Activated CD4-positive, alpha-beta T cell treated with anti-CD3 and anti-CD28 coated beads, Interleukin-2, amount 50 U/mL, for 24 hours (primary cell): ENCODE measurements around the gene ALK.

Experiments used
- DNase-seq, 2 donors: peaks; one replicate each; pipeline ENCODE4 v3.0.0-alpha.2; 2020; ENCODE audit warnings: low read depth in 1 of 2, low spot score in 1 of 2

The ALK gene

DNA sequence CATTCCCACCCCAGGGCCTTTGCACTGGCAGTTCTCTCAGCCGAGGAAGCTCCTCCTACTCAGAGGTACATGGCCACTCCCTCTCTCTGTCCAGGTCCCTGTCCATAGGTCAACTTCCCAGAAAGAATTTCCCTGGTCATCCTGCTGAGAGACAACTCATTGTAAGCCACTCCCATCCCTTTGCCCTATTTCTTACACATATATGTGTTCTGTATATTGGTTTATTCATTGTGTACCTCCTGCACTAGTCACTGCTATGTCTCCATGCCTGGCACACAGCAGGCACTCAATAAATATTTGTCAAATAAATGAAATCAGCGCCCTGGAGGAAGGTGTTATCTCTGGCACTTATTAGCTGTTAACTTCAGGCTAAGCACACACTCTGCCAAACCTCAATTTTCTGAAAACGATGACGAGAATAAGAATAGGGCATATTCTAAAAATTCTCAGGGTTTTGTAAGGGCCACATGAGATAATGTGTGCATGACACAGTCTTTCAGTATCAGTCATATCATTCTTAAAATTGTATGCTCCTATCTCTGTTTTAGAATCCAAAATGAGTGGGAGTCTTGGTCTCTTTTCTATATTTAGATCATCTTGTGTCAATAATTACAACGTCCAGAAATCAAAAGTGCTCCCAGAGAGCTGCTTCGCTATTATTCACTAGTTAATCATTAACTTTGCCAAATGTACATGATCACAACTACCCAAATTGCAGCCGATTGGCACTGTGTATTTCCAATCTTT lies 198.0 kb downstream of the ALK start:
- DNase-seq = no peak

DNA sequence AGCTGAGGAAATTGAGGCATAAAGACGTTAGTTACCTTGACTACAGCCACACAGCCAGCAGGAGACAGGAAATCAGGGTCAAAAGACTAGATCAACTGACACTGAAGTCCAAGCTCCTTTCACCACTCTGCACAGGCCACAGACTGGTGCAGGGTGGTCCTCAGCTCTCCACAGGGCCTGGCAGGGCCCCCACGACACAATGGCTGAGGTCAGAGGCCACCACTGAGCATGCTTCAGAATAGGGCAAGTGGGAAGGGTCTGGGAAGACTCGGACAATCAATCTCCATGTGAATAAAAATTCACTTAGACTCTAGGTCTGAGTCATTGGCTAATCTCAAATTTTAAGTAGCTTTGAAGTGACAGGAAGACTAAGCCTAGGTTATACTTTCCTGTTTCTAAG lies 201.7 kb downstream of the ALK start:
- no peak for DNase-seq

DNA sequence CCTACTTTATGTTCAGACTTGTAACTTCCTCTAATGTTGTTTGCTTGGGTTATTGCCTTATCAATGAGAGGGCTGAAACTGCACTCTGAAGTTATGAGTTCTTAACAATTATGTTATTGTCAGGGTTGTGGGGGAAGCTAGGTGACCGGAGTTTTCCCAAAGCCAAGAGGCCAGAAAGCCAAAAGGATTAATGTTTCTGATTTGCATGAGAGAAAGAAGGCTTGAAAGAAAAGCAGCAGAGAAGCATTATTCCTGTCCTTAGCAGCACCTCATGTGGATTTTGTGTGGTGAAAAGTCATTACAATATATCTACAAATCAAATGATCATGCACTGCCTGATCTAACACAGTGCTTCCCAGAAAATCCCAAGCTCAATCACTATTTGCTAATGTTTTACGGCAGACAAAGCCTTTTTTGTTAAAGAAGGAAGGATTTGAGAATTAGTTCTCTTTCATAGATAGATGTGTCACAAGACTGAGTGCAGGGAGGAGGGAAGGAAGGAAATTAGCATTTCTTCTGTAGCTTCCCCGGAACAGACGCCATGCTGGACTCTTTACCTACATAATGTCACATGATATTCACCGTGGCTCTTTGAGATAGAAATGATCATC lies 203.2 kb downstream of the ALK start:
- DNase-seq = no peak

DNA sequence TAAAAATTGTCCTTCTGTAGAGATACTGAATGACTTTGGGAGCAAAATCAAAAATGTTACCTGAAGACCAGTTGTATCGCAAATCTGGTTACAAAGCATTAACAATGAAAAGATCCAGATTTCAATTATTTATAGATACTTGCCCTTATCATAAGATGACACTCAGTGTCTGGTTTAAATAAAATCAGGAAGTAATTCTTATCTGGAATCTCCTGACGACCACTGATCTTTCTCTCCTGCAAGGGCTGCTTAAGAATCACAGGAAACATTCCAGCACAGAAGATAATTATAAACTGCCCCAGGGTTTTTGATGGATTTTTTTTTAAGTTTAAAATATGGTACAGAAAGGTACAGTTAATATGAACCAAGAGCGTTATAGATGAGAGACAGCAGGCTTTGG lies 205.7 kb downstream of the ALK start:
- DNase-seq = no peak

GRCh38 chr2:29714333-29714732 lies 207.1 kb downstream of the ALK start:
- DNase-seq = no peak

DNA sequence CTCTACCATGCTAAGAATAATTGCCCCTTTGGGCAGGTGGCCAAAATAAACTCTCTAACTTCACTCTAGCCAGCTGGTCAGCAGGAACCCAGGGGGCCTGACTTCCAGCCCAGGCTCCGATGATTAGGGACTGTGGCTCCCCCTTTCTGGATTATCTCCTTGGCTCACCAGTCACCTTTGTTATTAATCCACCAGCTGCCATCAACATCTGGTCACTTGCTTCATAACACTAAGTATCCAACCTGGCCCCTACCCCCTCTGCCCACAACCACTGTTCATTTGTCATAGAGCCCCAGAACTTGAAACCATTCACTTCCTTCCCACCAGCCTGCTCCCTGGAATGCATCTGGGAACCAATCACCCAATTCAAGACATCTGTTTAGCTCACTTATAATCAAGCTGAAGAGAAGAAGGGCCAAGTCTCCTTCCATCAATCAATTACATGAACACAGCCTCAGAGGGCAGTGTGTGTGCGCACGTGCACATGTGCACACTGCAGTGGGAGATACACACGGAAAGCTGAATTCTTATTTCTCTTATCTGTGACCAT lies 215.1 kb downstream of the ALK start:
- DNase-seq = no peak

- no peak for DNase-seq
Observed at GRCh38 chr2:29705616-29706015, 215.8 kb downstream of the ALK start.

DNA sequence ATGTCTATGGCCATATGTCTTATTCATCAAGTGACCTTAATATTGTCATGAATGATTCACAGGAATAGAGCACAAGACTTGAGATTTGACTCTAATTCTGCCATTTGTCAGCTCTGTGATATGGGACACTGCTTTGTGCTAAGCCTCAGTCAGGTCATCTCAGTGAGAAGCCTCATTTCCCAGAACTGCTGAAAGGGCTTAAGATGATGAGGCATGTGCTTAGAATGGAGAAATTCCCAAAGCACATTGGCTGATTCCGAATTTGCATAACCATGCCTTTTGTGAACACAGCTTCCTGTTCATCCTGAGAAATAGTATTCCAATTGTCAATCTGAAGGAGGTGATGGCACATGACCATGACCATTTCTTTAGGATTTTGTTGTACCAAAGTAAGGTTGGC lies 218.1 kb downstream of the ALK start:
- DNase-seq = no peak

DNA sequence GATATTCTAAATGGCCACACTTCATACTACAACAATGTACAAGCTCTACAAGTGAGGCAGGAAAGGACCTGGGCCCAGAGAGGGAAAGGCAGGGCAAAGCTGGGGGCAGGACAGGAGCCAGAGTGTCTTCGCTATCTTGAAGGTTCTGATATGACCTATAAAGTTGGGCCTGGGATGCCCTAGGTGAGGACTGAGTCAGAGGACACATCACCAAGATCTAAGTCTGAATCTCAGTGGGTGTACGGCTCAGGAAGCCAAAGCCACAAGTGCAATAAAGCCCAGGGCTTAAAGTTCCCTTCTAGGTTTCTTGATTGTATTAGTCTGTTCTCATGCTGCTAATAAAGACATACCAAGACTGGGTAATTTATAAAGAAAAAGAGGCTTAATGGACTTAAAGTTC lies 219.1 kb downstream of the ALK start:
- DNase-seq = no peak

DNA sequence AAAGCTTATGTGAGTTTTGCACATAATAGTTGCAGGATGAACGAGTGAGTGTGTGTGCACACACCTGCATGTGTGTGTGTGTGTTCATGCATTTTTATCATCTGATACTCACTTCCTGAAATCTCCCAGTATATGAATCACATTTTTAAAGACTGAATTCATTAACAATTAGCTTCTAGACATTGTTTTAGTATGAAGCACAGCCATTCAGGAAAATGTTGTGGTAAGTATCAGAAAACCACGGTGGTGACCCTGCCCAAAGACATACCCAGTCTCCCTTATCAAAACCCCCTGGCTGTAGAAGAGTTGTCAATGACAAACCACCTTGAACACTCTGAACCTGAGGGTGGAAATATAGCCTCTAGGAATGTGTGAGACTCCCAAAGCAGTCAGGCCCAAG lies 220.8 kb downstream of the ALK start:
- DNase-seq = no peak

DNA sequence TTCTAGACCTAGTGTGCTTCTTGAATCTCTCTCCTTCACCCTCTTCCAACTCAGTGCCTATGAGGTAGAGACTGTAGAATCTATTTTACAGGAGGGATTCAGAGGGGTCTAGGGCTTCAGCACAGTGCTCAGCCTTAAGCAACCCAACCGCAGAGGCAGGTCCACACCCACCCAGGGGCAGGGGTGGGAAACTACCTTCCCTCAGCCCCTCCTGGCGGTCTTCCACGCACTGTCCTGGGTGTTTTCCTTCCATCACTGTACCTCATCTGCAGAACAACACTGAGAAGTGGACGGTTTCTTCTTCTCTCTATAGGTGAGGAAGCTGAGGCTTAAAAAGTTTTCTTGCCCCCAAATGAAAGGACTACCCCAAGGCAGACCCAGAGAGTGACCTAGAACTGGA lies 222.3 kb downstream of the ALK start:
- no peak for DNase-seq

GRCh38 chr2:29698216-29698615 lies 223.2 kb downstream of the ALK start:
- DNase-seq = no peak

DNA sequence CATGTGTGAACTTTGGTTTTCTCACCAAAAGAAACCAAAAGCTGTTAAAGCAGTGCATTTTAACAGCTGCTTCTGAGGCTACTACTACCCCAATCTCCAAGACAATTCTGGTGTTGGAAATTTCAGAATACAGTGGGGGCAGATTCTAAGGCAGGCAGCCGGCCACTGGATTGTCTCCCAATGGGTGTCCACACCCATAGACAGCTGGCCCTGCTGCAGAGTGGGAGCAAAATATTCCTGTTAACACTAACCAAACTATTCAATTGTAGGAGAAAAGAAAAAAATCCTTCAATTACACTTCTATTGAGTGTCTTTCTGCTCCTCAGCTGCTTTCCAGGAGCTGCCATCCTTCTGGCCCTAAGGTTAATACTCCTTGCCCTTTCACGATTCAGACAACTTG lies 223.7 kb downstream of the ALK start:
- DNase-seq = no peak

- no peak for DNase-seq
Observed at GRCh38 chr2:29697181-29697580, 224.2 kb downstream of the ALK start.

DNA sequence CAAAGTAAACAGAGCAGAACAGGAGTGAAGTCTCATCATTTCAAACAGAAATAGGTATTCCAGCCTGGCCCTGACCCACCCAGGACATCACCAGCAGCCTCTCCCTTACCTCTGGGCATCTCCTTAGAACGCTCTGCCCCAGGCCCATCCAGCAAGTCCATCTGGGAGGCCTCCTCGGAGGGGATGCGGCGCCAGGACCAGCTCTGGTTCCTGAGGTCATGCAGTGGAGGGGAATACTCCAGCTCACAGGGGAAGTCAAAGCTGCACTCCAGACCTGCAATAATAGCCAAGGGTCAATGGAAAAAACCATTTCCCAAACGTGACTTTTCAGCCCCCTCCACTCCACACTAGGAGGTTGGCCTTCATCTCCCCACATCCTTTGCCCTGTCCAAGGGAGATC lies 226.6 kb downstream of the ALK start:
- no peak for DNase-seq

GRCh38 chr2:29691391-29691950 lies 229.9 kb downstream of the ALK start:
- DNase-seq = no peak

- DNase-seq = no peak
Observed at GRCh38 chr2:29689666-29690065, 231.7 kb downstream of the ALK start.

GRCh38 chr2:29688429-29688828 lies 233.0 kb downstream of the ALK start:
- no peak for DNase-seq

DNA sequence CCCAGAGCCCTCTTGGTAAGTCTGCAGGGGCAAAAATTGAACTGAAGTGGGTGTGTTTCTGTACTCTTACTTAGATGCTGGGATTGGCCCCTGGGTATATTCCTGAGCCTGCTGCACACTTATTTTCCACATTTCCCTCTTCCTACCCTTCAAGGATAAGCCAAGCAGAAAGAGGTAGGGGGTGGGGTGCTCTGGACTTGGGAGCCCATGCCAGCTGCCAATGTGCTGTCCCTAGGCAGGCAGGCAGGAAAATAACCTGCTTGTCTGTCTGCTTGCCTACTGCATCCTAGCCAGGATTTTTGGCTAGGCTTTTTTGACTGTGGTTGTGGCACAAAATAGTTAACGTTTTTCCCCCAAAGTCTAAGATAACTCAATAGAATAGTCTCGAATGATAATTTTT lies 234.3 kb downstream of the ALK start:
- DNase-seq = no peak

- DNase-seq = no peak
Observed at GRCh38 chr2:29676886-29677453, 244.4 kb downstream of the ALK start.

- no peak for DNase-seq
Observed at GRCh38 chr2:29664578-29664977, 256.8 kb downstream of the ALK start.

DNA sequence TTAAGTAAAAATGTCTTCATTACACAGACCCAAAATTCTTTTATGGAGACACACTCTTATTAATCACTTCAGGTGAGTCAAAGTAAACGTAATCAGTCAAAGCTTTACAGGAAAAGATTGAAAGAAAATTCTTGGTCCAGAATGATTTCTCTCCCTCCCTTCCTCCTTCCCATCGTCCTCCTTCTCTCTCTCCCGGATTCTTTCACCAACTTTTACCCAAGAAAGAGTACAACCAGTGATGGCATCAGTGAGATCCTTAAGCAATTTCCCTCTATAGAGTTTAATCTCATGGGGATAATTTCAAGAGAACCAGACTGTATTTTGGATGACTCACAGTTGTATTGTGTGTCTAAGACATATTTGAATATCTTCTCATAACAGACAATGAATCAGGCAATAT lies 258.1 kb downstream of the ALK start:
- no peak for DNase-seq
